GM18861 (cell line): ENCODE data around the gene PPT2.
A peak's percentile ranks its signal among the peaks of the same experiment; 100 is the strongest.
"Not testable (repeated sequence)": the region's sequence is repeated elsewhere in the genome, so short reads cannot be mapped to it uniquely, and the experiment has no call there.

Source experiments
- ATAC-seq: cut with Tn5 transposase; IDR thresholded peaks from one replicate; pipeline ENCODE4 v1.9.1; 2021; ENCODE audit not compliant: unreplicated experiment

Gene PPT2

DNA sequence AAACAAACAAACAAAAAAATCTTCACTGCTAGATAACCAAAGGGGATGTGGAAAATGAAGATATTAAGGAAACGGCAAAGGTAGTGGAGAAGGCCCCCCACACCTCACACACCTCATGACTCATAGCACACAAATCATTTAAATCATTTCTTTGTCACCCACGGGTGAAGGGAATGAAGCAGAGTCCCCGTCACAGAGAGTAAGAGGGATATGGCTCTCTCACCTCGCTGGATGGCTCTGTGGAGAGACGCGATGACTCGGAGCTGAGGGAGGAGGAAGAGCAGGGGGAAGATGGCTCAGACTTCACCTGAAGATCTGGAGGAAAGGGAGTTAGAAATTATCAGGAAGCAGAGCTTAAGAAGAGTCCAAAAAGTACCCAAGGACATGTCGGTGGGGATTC is 27.1 kb upstream of the PPT2 start:
- no peak for ATAC-seq

- ATAC-seq, result no peak
Measured at GRCh38 chr6:32127409-32127716, 26.6 kb upstream of the PPT2 start.

DNA sequence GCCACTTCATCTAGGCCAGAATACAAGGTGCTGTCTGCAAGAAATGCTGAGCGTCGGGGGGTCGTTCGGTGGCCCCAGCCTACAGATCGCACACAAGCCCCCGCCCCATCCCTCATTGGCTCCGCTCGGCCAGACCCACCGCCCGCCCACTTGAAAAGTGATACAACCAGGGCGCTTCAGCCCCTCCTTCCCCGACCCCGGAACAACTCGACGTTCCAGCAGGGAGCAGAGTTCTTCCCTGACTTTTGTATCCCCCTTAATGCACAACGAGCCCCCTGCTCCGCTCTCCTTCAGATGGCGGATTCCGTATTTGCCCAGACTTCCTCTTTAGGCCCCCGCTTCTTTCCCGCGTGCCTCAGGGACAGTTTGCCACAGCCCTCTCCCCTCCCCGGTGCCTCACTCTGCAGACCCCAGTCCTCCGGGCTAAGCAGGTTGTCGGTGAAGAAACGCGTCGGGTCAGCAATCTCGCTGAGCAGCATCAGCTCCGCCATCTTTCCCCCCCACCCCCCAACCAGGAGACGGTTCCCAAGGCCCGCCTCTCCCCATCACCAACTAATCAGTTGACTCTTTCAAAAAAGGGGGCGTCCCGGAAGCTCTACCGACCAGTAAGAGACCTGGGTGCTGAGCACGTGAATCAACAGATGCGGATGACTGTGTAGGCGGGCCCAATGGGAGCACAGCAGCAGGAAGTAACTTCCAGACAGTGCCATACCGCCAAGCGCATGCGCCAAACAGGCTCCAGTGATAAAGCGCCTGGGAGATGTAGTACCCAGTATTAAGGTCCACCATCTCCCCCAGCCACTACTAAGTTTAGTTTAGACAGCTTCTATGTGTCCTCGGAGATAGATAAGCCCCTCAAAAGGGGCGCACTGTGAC is 26.0 kb upstream of the PPT2 start, which contains the start of gene ATF6B:
Gene ATF6B, minus strand, starts transcription at position 530 of the 876 bp plus-strand sequence. Its CDS starts 39 bp downstream, at position 491.
- peak; percentile 89 for ATAC-seq

GRCh38 chr6:32128751-32129296 is 25.1 kb upstream of the PPT2 start:
- ATAC-seq, result no peak

- ATAC-seq, result no peak
Measured at GRCh38 chr6:32129297-32130088, 24.4 kb upstream of the PPT2 start.

- no peak for ATAC-seq
Measured at GRCh38 chr6:32131439-32131948, 22.4 kb upstream of the PPT2 start.

DNA sequence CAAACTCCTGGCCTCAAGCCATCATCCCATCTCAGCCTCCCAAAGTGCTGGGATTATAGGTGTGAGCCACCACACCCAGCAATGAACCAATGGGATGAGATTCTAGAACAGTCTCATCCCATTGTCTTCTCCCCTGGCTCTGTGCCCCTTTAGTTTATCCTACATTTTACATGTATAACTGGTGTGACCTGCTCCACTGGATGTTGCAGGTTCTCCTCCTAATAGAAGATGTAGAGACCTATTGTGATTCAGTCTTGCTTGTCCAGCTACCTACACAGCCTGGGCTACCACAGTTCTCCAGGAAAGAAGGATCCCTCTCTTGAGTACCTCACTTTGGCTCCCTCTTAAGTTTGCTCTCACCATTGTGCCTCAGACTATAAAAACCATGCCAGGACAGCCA is 21.8 kb upstream of the PPT2 start:
- ATAC-seq, result no peak

GRCh38 chr6:32133786-32134185 is 20.2 kb upstream of the PPT2 start:
- ATAC-seq, result no peak

DNA sequence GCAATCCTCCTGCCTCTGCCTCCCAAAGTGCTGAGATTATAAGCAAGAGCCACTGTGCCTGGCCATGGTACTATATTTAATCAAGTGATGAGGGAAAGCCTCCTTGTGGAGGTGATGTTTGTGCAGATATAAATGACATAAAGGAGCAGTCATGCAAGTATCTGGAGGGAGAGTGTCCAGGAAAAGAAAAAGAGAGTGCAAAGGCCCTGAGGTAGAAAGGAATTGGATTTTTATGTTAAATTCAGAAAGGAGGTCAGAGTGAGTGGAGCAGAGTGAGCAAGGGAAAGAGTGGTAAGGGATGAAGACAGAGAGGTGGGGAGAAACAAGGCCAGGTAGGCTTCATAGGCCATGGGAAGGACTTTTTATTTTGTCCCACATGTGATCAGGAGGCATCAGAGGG is 16.5 kb upstream of the PPT2 start:
- no peak for ATAC-seq

- no peak for ATAC-seq
Measured at GRCh38 chr6:32139590-32139989, 14.4 kb upstream of the PPT2 start.

- ATAC-seq, result no peak
Measured at GRCh38 chr6:32140420-32141046, 13.4 kb upstream of the PPT2 start.

DNA sequence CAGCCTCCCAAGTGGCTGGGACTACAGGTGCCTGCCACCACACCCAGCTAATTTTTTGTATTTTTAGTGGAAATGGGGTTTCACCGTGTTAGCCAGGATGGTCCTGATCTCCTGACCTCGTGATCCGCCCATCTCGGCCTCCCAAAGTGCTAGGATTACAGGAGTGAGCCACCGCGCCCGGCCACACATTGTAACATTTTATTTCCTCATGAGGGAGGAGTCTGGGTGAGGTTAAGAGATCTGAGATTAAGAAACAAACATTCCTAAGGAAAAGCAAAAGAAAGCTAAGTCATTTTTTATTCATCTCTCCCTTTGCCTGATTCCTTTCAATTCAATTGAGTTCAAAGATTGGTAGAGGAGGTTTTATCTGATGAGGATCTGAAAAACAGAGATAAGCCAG is 9.7 kb upstream of the PPT2 start:
- ATAC-seq, result not testable (repeated sequence)

GRCh38 chr6:32146287-32146686 is 7.7 kb upstream of the PPT2 start:
- ATAC-seq, result no peak

GRCh38 chr6:32146687-32147086 is 7.3 kb upstream of the PPT2 start:
- ATAC-seq, result no peak

GRCh38 chr6:32147401-32148132 is 6.4 kb upstream of the PPT2 start:
- ATAC-seq, result no peak

DNA sequence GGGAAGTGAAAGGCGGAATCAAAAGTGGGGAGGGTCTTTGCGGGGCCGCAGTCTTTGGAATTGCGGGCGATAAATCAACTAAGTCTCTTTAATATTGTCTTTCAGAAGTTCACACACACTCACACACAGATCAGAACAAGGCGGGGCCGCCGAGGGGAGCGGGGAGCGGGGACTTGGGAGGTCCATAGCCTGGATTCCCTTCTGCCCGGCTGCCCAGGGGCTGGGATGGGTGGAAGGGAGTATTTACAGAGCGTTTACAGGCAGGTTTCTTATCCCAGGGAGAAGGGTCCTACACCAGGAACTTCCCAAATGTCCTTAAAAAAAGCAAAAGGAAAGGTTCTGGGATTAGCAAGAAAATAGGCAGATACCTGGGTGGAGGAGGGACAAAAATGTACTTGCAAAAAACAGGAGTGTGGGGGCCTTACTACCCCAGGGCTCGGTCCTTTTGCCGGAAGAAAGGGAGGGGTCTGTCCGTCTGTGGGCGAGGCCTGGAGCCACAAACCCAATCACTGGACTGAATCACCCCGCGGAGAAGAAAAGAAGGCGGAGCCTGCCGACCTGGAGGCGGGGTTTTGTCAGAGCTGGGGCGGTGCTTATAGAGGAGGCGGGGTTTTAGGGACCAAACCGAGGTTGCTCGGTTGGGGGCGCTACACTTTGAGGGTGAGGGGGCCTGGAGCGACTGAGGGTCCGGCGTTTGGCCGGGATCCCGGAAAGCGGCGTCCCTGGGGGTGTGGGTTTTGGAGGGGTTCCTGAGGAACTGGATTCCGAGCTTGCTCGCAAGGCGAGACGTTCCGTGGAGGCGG is 5.5 kb upstream of the PPT2 start:
- ATAC-seq, result no peak

DNA sequence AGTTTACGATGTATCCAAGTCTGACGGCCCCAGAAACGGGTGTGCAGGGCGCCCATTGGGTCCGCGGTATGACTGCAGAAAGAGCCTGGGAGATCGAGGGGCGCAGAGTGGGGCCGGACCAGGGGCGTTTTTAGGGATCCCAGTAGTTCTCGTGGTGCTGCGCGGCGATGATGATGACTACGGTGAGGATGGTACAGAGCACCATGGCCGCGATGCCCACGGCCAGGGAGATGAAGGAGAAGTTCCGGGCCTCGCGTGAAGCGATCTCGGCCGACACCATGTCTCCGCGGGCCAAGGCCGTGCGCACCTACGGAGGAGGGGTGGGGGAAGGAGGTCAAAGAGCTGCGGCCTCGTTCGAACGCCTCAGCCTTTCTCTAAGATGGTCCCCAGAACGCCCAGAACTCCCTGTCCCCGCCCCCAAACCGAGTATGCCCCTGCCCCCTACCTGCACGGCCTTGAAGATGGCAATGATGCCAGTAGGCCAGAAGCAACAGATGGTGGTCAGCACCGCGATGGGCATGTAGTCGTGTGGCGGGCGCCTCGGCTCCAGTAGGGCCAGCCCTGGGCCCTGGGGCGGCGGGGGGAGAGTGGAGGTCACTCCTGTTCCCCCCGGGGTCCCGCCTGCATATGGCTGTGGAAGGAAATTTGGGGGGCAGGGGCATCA is 4.7 kb upstream of the PPT2 start:
- no peak for ATAC-seq

- ATAC-seq, result no peak
Measured at GRCh38 chr6:32149932-32150870, 3.7 kb upstream of the PPT2 start.
